Left lung (tissue), 10 donors: ENCODE results near the gene NDFIP1. TPM values are rescaled to one million over a fixed set of nuclear protein-coding genes. Genes with fewer than 3 reads are reported as not detected.

Experiments
- ATAC-seq: fragments of 200-7000 bp; cut with Tn5 transposase; one replicate; pipeline ENCODE4 v1.9.1; 2020; ENCODE audit warnings: moderate library complexity
- DNase-seq, 4 donors: peaks; one replicate each; pipeline ENCODE4 v3.0.0-alpha.2; 2013 to 2020
- H3K27ac ChIP-seq, 2 donors: fragments of 200-600 bp; sonication (generic) in 1 of 2; one replicate each; pipeline versions ENCODE4 v1.5.0 to v1.8.0; 2020 to 2021
- H3K27me3 ChIP-seq, 2 donors: fragments of 200-600 bp; sonication (generic) in 1 of 2; one replicate each; pipeline versions ENCODE4 v1.5.0 to v1.8.0; 2020 to 2021
- H3K36me3 ChIP-seq, 2 donors: fragments of 200-600 bp; sonication (generic) in 1 of 2; one replicate each; pipeline versions ENCODE4 v1.5.0 to v1.8.0; 2020 to 2021
- H3K4me1 ChIP-seq, 2 donors: fragments of 200-600 bp; one replicate each; pipeline ENCODE4 v1.8.0; 2021
- H3K4me3 ChIP-seq, 2 donors: fragments of 200-600 bp; sonication (generic) in 1 of 2; one replicate each; pipeline versions ENCODE4 v1.5.0 to v1.8.0; 2020 to 2021; ENCODE audit warnings: mild to moderate bottlenecking in 1 of 2
- H3K9me3 ChIP-seq, 2 donors: fragments of 200-600 bp; sonication (generic) in 1 of 2; one replicate each; pipeline versions ENCODE4 v1.5.0 to v1.8.0; 2020 to 2021
- intact Hi-C, 2 donors: fragments of 100-400 bp; cut with DNase I; formaldehyde crosslinking; loops; one replicate each; pipeline versions ENCODE4 v1.11.2 to v1.14.2; 2022
- polyA plus RNA-seq, 6 donors: library from polyadenylated mRNA; unstranded; fragments of 120-200 nt; gene quantifications; one replicate each; pipeline ENCODE4 v1.2.1, GENCODE V29; 2013; ENCODE audit not compliant: insufficient read length in 6 of 6
- total RNA-seq, 2 donors: library from RNA; stranded (reverse); fragmentation: NEBNext Ultra II Directional; extraction: Animal tissue kit (Norgen Biotek cat#: 25700); gene quantifications; one replicate each; pipeline ENCODE4 v1.2.1, GENCODE V29; 2021
- TF ChIP-seq, protein P1 (sequence below), 2 donors: fragments of 200-600 bp; sonication (generic) in 1 of 2; IDR thresholded peaks; one replicate each; pipeline versions ENCODE4 v1.5.0 to v1.8.0; 2021; ENCODE audit warnings: antibody characterized with exemption in 2 of 2
- donor health status: DM: no; HTN: yes; CAD: no.
- donor health status: DM: no; HTN: no; CAD: no.

Gene NDFIP1
- total and polyA plus RNA-seq, 8 donors: 76.5 to 111 (median 103) TPM

DNA sequence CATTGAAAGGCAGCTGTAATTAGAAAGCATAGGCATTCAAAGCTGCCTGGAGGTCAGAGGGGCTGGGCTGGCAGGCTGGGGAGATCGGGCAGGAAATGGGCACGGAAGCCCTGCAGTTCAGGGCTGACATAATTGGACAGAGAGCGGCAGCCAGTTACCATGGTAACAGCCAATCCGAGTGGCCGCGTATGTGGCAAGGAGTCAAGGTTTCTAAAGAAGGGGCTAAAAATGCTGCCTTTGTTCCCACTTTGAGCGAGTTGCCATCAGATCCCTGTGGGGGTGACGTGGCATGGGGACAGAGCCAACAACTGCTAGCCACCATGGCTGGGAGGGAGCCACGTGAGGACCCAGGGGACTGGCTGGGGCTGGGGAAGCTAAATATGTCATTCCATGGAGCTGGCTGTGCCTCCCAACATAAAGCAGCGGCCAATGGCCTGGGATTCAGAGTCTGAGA lies 44.7 kb upstream of the NDFIP1 start:
- Histone ChIP-seq H3K36me3 (no peaks in the 10 kb centered on the region), H3K4me3 (no peak overlapping the region), H3K4me1 (peaks cover 4 to 8% of the 10 kb centered on the region in 2 donors), H3K27me3 (no peaks in the 10 kb centered on the region), H3K27ac (no peak overlapping the region), H3K9me3 (no peaks in the 10 kb centered on the region)
- peak in 3 of 4 donors; percentile 46 to 70 (median 46) for DNase-seq
- ATAC-seq: peak; percentile 32
- TF ChIP-seq, protein P1, sequence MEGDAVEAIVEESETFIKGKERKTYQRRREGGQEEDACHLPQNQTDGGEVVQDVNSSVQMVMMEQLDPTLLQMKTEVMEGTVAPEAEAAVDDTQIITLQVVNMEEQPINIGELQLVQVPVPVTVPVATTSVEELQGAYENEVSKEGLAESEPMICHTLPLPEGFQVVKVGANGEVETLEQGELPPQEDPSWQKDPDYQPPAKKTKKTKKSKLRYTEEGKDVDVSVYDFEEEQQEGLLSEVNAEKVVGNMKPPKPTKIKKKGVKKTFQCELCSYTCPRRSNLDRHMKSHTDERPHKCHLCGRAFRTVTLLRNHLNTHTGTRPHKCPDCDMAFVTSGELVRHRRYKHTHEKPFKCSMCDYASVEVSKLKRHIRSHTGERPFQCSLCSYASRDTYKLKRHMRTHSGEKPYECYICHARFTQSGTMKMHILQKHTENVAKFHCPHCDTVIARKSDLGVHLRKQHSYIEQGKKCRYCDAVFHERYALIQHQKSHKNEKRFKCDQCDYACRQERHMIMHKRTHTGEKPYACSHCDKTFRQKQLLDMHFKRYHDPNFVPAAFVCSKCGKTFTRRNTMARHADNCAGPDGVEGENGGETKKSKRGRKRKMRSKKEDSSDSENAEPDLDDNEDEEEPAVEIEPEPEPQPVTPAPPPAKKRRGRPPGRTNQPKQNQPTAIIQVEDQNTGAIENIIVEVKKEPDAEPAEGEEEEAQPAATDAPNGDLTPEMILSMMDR (IDR thresholded peaks at IDR 0.05): no peak
- intact Hi-C loops: no loop called here

DNA sequence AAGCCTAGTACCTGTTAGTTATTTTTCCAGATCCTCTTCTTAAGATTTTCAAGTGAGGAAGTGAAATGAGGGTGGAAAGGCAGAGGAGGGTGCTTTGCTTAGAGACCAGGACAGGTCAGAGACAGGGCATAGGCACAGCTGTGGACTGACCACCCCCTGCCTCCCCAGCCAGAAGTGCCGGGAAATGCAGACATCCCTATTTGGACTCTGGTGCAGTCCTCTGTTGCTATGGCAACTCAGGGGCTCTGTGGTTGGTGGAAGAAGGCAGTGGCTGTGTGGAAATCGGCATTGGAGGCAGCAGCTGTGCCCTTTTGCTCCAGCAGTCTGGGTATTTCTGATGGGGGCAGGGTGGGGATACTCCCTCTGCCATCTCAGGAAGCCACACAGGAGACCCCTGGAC lies 43.3 kb upstream of the NDFIP1 start:
- no peak overlapping the region for H3K27ac ChIP-seq
- intact Hi-C loops: no loop called here
- TF ChIP-seq, protein P1 (IDR thresholded peaks at IDR 0.05): no peak

DNA sequence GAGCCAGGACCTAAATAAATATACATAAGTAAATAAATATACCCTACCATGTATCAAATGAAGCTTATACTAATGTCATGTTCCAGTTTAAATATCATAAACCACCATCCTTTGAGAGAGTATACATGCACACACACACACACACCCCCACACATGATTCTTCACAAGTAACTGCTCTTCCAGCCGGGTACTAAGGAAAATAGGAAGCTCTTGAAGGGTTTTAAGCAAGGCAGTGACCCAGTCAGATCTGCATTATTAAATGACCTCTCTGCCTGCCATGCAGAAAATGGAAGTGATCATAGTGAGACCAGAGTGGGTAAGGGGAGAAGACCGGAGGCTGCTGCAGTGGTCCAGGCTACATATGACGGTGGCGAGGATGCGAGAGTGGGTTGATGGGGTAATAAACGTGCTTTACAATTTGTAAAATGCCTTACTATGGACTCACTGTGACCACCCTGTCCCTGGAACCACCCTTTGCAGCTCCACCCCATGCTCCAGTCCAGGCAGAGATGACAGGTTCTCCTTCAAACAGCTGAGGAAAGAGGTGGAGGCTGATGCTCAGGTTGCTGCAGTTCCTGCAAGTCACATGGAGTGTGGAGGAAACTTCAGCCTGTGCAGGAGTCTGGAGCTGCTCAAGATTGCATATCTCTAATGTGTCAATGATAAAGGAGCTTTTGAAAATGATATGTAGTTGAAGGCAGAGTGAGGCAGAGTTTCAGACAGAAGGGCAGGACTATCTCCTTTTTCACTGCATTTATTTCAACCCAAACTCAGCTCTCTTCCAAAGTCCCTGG lies 38.8 kb upstream of the NDFIP1 start:
- ATAC-seq: no peak
- Histone ChIP-seq H3K27ac (no peak overlapping the region), H3K4me3 (no peak overlapping the region), H3K4me1 (no peaks in the 10 kb centered on the region), H3K27me3 (no peaks in the 10 kb centered on the region), H3K9me3 (no peaks in the 10 kb centered on the region), H3K36me3 (no peaks in the 10 kb centered on the region)
- no peak for DNase-seq
- TF ChIP-seq, protein P1 (IDR thresholded peaks at IDR 0.05): no peak
- intact Hi-C loops: no loop called here

More for the DNA sequence above, 43.3 kb upstream of the NDFIP1 start:
- ATAC-seq: no peak
- no peaks in the 10 kb centered on the region for H3K9me3 ChIP-seq
- peaks cover 4 to 8% of the 10 kb centered on the region in 2 donors for H3K4me1 ChIP-seq
- no peaks in the 10 kb centered on the region for H3K36me3 ChIP-seq
- no peaks in the 10 kb centered on the region for H3K27me3 ChIP-seq
- no peak overlapping the region for H3K4me3 ChIP-seq
- peak in 1 of 4 donors; percentile 44 for DNase-seq

DNA sequence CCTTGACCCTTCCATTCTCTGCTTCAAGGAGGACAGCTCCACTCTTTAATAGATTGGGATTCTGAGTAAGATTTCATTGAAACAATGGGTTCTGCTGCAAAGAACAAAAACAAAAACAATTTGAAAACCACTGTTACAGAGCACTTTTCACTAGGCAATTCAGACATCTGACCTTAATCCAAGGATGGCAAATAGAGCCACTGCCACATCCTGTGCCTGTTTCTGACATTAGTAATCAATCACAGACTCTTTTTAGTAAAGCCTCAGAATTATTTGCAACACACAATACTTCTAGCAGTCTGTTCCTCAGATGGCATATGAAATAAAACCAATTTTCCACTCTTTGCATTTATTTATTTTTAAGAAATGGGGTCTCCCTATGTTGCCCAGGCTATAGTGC lies 37.8 kb upstream of the NDFIP1 start:
- Histone ChIP-seq H3K4me1 (no peaks in the 10 kb centered on the region), H3K9me3 (no peaks in the 10 kb centered on the region), H3K27ac (no peak overlapping the region), H3K4me3 (no peak overlapping the region), H3K36me3 (no peaks in the 10 kb centered on the region), H3K27me3 (no peaks in the 10 kb centered on the region)
- DNase-seq (no peak), ATAC-seq (no peak)
- TF ChIP-seq, protein P1 (IDR thresholded peaks at IDR 0.05): no peak
- intact Hi-C loops: no loop called here

DNA sequence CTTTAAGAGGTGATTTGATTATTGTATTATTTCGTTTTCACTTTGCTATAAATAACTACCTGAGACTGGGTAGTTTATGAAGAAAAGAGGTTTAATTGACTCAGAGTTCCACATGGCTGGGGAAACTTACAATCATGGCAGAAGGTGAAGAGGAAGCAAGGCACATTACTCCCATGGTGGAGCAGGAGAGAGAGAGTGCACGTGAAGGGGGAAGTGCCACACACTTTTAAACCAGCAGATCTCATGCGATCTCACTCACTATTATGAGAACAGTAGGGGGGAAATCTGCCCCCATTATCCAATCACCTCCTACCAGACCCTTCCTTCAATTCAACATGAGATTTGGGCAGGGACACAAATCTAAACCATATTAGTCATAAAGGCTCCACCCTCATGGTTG lies 36.1 kb upstream of the NDFIP1 start:
- H3K27ac ChIP-seq: no peak overlapping the region
- H3K4me3 ChIP-seq: no peak overlapping the region
- TF ChIP-seq, protein P1 (IDR thresholded peaks at IDR 0.05): no peak
- no peaks in the 10 kb centered on the region for H3K36me3 ChIP-seq
- H3K4me1 ChIP-seq: no peaks in the 10 kb centered on the region
- ATAC-seq (no peak), DNase-seq (no peak)
- no peaks in the 10 kb centered on the region for H3K27me3 ChIP-seq
- no peaks in the 10 kb centered on the region for H3K9me3 ChIP-seq
- intact Hi-C loops: no loop called here
